Transverse colon (tissue), 4 donors: ENCODE data around the gene SHISA8. TPM values are rescaled to one million over a fixed set of nuclear protein-coding genes. Genes with fewer than 3 reads are reported as not detected.

Experiments
- DNase-seq: peaks from one replicate; pipeline ENCODE4 v3.0.0-alpha.2; 2019
- H3K27ac ChIP-seq, 4 donors: fragments of 200-600 bp; sonication (generic); 2 replicates each; pipeline ENCODE4 v1.5.1; 2016 to 2018; ENCODE audit warnings: inconsistent platforms in 4 of 4
- H3K27me3 ChIP-seq: fragments of 200-600 bp; sonication (generic); 2 replicates; pipeline ENCODE4 v1.5.1; 2017; ENCODE audit warnings: inconsistent platforms
- H3K36me3 ChIP-seq, 4 donors: fragments of 200-600 bp; sonication (generic); 2 replicates each; pipeline ENCODE4 v1.5.1; 2017 to 2019; ENCODE audit warnings: inconsistent platforms in 4 of 4
- H3K4me1 ChIP-seq, 4 donors: fragments of 200-600 bp; sonication (generic); 2 replicates each; pipeline ENCODE4 v1.5.1; 2017 to 2020; ENCODE audit warnings: inconsistent platforms in 4 of 4
- H3K4me3 ChIP-seq, 4 donors: fragments of 200-600 bp; sonication (generic); 1 replicate in 1 of 4; 2 replicates in 3 of 4; pipeline versions ENCODE4 v1.5.1 to v1.6.1; 2017 to 2019; ENCODE audit warnings: inconsistent platforms in 4 of 4
- H3K9me3 ChIP-seq, 2 donors: fragments of 200-600 bp; sonication (generic); 2 replicates each; pipeline ENCODE4 v1.5.1; 2017 to 2019; ENCODE audit warnings: inconsistent platforms in 2 of 2
- CTCF ChIP-seq, 5 experiments: fragments of 200-600 bp in 3 of 5; fragments of 450-650 bp in 2 of 5; sonication (generic) in 3 of 5; IDR thresholded peaks; 1 replicate in 2 of 5; 2 replicates in 3 of 5; pipeline ENCODE4 v1.5.1; 2016 to 2017; ENCODE audit warnings: antibody characterized with exemption in 5 of 5, inconsistent platforms in 3 of 5, mild to moderate bottlenecking in 2 of 5, moderate library complexity in 1 of 5
- EP300 ChIP-seq: sonication (generic); formaldehyde crosslinking; IDR thresholded peaks from one replicate; pipeline ENCODE4 v1.6.1; 2017; ENCODE audit warnings: antibody characterized with exemption, low read depth
- POLR2A ChIP-seq: fragments of 450-650 bp; IDR thresholded peaks from one replicate; pipeline ENCODE4 v1.6.1; 2016; ENCODE audit warnings: antibody characterized with exemption, mild to moderate bottlenecking, moderate library complexity
- POLR2AphosphoS5 ChIP-seq, 3 donors: sonication (generic); formaldehyde crosslinking; IDR thresholded peaks; one replicate each; pipeline ENCODE4 v1.6.1; 2016; ENCODE audit warnings: antibody characterized with exemption in 3 of 3
- WGBS, 2 donors: methylation state at CpG; one replicate each; pipeline ENCODE4 v1.1.5; 2018; ENCODE audit warnings: low coverage in 1 of 2; 5-methylcytosine and 5-hydroxymethylcytosine counted together
- in situ Hi-C, 4 donors: fragments of 200-750 bp; cut with MboI; loops; one replicate each; pipeline versions ENCODE4 v1.15.0 to v1.15.1; 2017; ENCODE audit warnings: low sequenced_read_pairs in 3 of 4, low pct_ligation_motif_present in 1 of 4, low pct_unique_long_range_greater_than_20kb in 1 of 4
- intact Hi-C: fragments of 100-400 bp; cut with DNase I; formaldehyde crosslinking; loops from one replicate; pipeline ENCODE4 v1.15.1; 2023; ENCODE audit warnings: low total_unique reads
- total RNA-seq, 4 donors: library from RNA; depleted of rRNA; stranded (reverse); fragments of >200 nt; gene quantifications; one replicate each; pipeline ENCODE4 v1.1.0, GENCODE V29; 2016

SHISA8 gene
- total RNA-seq, 4 donors from 2014 or later = 0.32 TPM; not detected in 3

DNA sequence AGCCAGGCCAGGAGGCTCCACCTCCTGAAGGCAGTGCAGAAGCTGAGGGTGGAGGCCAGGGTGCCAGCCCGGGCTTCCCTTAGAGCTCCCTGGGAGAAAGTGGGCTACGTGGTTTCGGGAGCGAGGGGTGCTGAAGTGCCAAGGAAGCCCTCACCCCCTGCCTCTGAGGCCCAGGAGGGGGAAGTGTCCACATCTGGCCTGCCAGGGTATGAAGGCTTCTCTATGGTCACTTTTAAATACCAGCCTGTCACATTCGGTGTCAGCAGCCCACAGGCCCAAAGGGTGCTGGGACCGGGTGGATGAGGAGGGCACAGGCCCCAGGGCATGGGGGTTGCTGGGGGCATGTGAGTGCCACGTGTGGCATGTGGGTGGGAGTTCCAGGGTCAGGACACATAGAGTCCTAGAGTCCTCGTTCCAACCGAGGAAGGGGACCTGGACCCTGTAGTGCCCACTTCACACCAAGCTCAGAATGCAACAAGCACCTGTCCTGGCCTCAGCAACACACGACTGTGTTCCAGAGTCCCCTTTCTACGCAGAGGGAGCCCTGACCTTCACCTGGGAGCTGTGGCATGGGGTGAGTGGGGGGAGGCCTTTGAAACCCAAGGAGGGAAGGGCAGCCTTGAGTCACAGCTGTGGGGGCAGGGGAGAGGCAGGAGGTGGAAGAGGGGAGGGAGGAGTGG is 1.7 kb downstream of the SHISA8 start:
- 62 to 100% methylated on average over 2 to 11 of the region's 11 CpGs for WGBS, 2 donors
- H3K4me1 ChIP-seq = peaks cover 11 to 43% (median 40%) of the 10 kb centered on the region in 4 donors
- in situ Hi-C loops (no loop called here), intact Hi-C loops (no loop called here)
- no peak overlapping the region for H3K4me3 ChIP-seq
- no peaks in the 10 kb centered on the region for H3K9me3 ChIP-seq
- H3K36me3 ChIP-seq = no peaks in the 10 kb centered on the region
- H3K27ac ChIP-seq = no peak overlapping the region
- no peak for DNase-seq
- TF ChIP-seq POLR2A (no peak), CTCF (IDR thresholded peaks at IDR 0.05) (no peak), EP300 (no peak), POLR2AphosphoS5 (IDR thresholded peaks at IDR 0.05) (no peak)
- peaks cover 92% of the 10 kb centered on the region for H3K27me3 ChIP-seq

GRCh38 chr22:41912338-41913039 is 2.4 kb downstream of the SHISA8 start:
- intact Hi-C loops (no loop called here), in situ Hi-C loops (no loop called here)
- TF ChIP-seq POLR2A (no peak), CTCF (IDR thresholded peaks at IDR 0.05) (no peak), POLR2AphosphoS5 (IDR thresholded peaks at IDR 0.05) (no peak), EP300 (no peak)
- 71% methylated on average over 9 of the region's 9 CpGs; no CpG with 5 or more reads in 1 of the 2 donors for WGBS, 2 donors
- peaks cover 11 to 37% (median 37%) of the 10 kb centered on the region in 4 donors for H3K4me1 ChIP-seq
- no peaks in the 10 kb centered on the region for H3K9me3 ChIP-seq
- no peak overlapping the region for H3K4me3 ChIP-seq
- DNase-seq = no peak
- H3K27me3 ChIP-seq = peaks cover 86% of the 10 kb centered on the region
- no peak overlapping the region for H3K27ac ChIP-seq
- no peaks in the 10 kb centered on the region for H3K36me3 ChIP-seq

DNA sequence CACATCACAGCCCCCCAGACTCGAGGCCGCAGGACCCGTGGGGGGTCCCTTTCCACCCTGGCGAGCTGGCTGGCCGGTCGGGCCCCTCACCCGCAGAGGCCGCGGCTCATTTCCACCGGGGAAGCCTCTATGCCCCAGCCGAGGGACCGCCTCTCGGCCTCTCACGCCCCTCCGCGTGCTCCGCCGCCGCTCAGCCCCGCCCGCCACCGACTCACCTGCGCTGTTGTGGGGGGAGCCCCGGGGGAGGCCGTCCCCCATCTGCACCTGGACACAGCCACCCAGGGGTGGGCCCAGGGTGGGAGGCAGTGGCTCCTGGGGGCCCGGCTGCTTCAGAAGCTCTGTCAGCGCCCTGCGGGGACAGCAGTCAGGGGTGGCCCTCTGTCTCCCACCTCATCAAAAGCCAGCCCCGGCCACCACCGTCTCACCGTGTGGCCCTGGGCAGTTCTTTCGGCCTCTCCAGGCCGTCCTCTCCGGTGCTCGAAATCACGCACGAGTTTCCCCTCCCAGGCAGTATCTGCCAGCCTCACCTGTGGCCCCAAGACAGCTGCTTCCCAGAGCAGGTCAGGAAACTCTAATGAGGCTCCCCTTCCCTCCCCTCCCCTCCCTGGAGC is 3.8 kb downstream of the SHISA8 start:
- TF ChIP-seq POLR2AphosphoS5 (IDR thresholded peaks at IDR 0.05) = no peak
- no peak for TF ChIP-seq POLR2A
- TF ChIP-seq CTCF (IDR thresholded peaks at IDR 0.05) = no peak
- no peak for TF ChIP-seq EP300
- H3K36me3 ChIP-seq = no peaks in the 10 kb centered on the region
- in situ Hi-C loops (no loop called here), intact Hi-C loops (no loop called here)
- H3K27me3 ChIP-seq = peaks cover 72% of the 10 kb centered on the region
- 22% methylated on average over 21 of the region's 37 CpGs; no CpG with 5 or more reads in 1 of the 2 donors for WGBS, 2 donors
- no peaks in the 10 kb centered on the region for H3K9me3 ChIP-seq
- no peak overlapping the region for H3K27ac ChIP-seq
- peak overlapping the region in 2 of 4 donors; percentile 32 to 41 for H3K4me3 ChIP-seq
- peaks cover 11 to 37% (median 37%) of the 10 kb centered on the region in 4 donors for H3K4me1 ChIP-seq
- no peak for DNase-seq
